GM19351 (cell line): Measurements from ENCODE around the gene MAPK11.
A peak's percentile ranks its signal among the peaks of the same experiment; 100 is the strongest.

Source experiments
- ATAC-seq: cut with Tn5 transposase; IDR thresholded peaks from one replicate; pipeline ENCODE4 v1.9.1; 2021; ENCODE audit warnings: mild to moderate bottlenecking, moderate library complexity; ENCODE audit not compliant: unreplicated experiment

The MAPK11 gene

DNA sequence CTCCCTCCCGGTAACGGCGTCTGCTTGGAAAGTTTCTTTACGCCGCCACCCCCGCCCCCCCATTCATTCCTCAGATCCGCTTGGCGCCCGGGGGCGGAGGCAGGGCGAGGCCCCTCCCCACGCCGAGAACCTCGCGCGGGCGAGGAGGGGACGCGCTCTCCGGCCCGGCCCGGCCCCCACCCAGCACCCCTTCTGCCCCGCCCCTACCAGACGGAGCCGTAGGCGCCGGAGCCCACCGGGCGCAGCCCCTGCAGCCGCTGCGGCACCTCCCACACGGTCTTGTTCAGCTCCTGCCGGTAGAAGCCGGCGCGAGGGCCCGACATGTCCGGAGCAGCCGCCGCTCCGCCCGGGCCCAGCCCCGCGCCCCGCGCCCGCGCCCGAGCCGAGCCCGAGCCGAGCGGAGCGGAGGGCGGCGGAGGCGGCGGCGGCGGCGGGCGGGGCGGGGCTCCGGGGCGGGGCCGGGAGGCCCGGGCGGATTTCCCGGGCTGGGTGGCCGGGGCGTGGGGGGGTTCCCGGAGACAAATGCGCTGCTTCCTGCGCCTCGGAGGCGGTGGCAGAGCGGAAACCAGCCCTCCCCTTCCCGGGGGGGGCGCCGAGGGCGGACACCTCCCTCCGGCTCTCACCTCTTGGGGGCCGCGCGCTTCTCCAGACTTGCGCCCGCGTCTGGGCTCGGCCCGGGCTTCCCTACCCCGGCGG lies at the start of gene MAPK11:
MAPK11 (minus strand) TSS at position 411 of the 696 bp plus-strand sequence; CDS start at position 323, 88 bp downstream.
- ATAC-seq = no peak

GRCh38 chr22:50319503-50319951 lies 49.3 kb upstream of the MAPK11 start:
- no peak for ATAC-seq

DNA sequence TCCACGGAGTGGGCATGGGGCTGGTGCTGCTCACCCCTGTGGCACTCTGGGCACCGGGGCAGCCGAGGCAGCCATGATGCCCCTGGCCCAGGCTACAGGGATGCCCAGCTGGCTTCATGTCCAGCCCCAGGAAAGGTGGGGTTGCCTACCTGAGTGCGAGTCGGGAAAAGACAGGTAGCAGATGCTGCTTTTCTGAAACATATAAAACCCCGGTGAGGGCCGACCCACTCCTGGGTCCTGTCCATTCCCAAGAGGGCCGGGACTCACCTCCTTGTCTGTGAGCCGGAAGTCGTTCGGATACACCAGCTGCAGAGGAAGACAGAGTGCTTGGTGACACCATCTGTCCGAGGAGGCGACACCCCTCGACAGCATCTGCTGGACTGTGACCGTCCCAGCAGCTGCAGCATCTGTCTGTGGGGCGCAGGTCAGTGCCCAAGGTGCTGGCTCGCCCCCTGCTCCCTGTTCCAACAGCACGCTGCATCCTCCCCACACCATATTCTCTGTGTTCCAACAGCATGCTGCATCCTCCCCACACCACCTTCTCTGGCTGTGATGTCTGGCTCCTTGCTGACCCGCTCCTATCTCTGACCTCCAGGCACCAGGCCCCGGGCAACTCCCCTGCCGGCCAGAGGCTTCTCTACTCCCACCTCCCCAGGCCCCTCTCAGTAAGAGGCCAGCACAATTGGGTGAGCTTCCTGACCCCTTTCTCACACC lies 48.7 kb upstream of the MAPK11 start:
- ATAC-seq = no peak

DNA sequence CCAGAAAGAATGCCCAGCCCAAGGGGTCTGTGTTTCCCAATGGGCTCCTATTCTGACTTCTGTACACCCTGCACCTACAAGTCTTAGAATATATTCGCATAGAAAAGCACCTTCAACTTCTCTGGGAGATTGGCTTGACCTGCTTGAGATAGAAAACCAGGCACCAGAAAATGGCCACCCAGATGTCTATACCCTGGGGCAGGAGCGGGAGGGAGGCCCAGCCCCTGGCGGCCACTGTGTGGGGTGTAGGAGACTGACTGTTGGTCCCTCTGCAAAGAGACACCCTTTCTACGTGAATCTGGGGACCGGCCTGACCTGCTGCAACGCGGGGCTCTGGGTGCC lies 48.1 kb upstream of the MAPK11 start:
- no peak for ATAC-seq

DNA sequence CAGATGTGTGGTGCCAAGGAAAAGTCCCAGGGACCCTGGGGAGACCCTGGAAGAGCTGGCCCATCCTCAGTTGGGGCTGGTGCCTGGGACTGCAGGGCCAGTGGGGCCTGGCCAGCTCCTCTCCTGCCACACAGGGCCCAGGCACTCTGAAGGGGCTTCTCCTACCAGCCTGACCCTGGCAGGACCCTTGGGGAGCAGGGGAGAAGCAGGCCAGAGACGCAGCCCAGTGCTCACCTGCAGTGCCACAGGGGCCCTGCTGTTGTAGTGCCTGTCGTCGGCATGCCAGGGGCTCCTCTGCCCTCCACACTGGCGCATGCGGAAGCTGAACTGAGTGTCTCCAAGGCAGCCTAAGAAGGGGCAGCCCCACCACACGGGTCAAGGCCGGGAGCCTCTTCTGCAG lies 47.5 kb upstream of the MAPK11 start:
- ATAC-seq = no peak

DNA sequence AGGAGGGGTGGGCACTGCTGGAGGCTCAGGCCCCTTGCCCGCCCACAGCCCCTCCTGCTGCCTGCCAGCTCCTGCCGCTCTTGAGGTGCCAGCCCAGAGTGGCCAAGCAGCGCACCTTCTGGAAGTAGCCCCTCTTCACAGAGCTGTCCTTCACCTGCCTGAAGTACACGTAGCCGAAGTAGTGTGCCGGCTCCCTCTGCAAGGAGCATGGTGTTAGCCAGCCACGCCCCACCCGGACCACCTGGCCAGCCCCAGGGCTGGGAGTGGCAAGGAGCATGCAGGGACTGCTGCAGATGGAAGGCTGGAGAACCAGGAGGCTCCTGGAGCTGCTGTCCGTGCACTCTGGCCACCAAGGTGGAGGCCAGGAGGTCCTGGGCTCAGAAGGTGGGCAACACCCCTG lies 47.0 kb upstream of the MAPK11 start:
- ATAC-seq = no peak

GRCh38 chr22:50316114-50317065 lies 46.2 kb upstream of the MAPK11 start:
- no peak for ATAC-seq

DNA sequence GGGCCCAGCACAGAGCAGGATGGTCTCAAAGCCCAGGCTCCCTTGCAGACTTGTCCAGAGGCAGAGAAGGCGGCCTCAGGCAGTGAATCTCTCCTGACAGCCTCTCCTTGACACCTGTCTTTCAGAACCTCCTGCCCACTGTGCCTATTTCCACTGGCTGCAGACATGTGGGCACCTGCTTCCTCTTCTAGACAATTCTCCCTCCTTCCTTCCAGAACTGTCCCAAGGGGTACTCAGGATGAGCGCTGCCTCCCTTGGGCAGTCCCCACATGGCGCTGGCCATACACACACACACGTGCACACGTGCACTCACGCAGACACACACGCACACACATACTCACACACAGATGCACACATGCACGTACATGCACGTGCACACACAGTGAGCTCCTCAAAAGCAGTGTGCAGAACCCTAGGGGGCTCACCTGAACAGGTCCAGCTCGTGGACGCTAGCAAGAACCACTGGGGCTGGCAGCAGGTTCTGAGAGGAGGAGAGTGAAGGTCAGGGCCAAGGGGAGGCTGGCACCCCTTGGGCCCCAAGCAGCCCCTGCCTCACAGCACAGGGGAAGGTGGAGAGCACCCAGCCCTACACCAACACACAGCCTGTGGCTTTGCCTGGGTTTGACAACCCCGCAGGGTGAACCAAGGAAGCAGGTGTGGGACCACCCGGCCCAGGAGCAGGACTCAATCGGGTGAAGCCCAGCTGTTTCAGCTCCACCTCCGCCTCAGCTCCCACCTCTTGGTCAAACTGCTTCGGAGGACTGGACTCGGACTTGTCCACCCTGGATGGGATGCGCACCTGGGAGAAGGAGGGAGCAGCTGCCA lies 45.3 kb upstream of the MAPK11 start:
- ATAC-seq = no peak

DNA sequence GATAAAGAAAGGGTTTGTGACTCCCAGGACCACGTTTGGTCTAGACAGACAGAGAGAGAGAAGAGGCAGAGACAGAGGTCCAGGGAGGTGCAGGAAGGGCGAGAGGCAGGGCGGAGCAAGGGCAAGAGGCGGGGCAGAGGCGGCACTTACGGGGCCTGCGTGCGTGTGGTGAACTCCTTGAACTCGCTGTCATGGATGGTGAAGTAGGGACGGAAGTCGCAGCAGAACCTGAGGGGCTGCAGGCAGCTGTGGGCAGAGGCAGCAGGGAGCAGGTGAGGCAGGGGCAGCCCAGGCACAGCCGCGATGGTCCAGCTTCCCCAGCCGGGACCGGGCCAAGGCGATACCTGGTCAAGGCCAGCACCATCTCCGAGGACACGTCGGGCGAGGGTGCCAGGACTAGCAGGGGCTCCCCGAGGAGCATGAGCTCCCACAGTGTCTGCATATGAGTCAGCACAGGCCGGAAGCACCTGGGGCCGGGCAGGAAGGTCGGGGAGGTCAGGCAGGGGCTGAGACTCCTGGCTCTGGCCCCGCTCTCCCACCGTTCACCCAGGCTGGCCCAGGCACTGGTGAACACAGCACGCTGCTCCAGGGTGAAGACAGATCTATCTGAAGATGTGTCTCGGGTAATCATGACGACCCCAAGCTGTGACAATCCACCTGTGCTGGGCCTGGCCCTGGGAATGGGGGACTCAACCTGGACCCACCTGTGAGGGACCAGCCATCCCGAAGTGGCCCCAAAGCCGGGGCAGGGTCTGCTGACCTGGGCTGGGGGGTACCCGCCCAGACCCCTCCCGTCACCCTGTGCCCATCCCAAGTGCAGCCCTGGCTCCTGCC lies 44.5 kb upstream of the MAPK11 start:
- peak; percentile 83 for ATAC-seq

- no peak for ATAC-seq
Observed at GRCh38 chr22:50314081-50314454, 43.9 kb upstream of the MAPK11 start.

DNA sequence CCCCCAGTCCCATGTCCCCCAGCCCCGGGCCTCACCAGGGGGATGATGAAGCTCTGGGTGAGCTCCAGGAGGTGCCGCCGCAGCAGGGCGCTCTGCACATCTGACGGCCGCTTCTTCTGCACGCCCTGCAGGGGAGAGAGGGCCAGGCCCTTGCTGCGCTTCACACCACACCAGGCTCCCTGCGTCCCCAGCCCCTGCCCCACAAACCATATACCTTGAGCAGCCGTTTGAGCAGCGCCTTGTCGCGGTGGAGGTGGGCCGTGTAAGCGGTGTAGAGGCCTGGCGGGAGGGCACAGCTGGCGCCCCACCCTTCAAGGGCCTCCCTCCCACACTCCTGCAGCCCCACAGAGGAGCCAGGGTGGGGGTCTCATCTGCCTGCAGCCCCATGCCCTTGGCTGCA lies 43.4 kb upstream of the MAPK11 start:
- ATAC-seq = no peak

DNA sequence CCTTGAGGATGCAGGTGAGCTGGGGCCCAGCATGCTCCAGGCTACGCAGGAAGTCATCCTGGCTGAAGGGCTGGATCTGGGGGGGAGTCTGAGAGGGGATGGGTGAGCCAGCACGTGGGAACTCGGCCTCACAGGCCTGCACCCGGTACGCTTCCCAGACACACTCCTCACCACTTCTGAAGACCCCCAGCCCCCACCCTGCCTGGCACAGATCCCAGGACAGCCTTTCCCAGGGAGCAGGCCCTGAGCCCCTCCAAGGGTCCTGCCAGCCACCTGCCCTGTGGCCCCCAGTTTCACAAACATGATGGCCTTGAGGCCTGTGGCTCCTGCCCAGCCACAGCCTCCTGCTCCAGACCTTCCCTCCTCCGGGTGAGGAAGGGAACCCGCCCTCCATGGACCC lies 42.8 kb upstream of the MAPK11 start:
- no peak for ATAC-seq

- ATAC-seq = no peak
Observed at GRCh38 chr22:50312371-50312770, 42.2 kb upstream of the MAPK11 start.

GRCh38 chr22:50311606-50312351 lies 41.6 kb upstream of the MAPK11 start:
- no peak for ATAC-seq

GRCh38 chr22:50310949-50311444 lies 40.8 kb upstream of the MAPK11 start:
- ATAC-seq = no peak

DNA sequence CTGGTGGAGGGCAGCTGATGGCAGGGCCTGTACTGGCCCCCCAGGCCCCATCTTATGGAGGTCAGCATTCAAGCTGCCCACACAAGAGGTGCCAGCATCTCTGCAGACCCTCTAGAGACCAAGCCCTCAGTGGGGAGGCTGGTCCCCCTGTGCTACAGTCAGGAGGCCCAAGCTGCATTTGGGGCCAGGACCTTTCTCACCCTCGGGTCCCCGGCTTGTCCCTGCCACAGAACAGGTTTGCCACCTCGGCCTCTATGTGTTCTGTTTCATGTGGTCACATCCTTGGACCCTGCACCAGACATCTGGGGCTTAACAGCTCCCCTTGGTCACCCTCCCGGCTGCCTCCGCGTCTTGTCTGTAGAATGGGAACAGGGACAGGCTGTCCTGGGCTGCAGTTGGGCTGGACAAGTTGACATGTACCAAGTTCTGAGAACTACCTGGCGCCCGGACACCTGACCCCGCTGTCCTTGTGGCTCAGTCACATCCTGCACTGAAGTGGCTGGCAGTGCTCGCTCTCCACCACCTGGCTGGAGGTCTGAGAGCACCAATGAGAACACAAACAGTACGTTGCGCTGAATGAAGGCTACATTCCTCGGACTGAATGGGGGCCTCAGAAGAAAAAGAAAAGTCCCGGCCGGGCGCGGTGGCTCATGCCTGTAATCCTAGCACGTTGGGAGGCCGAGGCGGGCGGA lies 40.0 kb upstream of the MAPK11 start:
- no peak for ATAC-seq

DNA sequence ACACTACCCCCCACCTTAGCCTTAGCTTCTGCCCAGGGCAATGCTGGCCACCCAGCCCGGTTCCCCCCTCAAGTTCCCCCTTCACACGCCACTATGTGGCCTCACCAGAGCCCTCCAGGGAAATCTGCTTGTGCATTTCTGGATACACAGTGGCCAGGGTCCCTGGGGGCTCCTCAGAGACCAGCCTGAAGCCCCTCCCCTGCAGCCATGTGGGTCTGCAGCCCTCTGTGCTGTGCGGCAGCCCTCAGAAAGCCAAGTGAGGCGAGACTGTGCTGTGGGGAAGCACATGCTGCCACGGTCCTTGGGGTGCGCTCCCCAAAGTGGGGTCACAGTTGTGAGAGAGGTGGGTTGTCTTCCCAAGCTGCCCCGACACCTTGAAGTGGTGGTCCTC lies 39.4 kb upstream of the MAPK11 start:
- ATAC-seq = no peak

DNA sequence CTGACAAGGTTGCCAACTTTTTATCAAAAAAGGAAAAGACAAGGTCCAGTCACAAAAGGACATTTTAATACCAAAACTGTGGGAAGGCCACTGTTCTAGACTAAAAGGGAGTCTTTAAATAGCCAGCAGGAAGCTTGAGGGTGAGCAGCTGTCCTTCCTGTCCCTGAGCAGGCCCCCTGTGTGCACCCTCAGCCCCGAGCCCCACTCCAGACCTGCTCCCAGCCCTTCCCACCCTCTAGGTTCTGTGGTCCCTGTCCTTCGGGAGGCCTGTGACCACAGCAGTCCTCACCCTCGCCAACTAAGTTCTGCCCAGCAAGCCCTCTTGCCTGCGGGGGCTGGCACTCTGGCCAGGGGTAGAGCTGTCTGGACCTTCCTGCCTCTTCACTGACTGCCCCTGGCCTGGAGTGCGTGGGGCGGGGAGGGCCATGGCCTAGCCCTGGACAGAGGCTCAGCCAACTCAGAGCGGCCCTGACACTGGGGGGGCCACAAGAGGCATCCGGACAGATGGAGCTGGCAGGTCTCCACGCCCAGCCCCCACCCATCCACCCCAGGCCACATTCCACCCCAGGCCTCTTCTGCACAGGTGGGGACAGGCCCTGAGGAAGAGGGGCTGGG lies 38.9 kb upstream of the MAPK11 start:
- no peak for ATAC-seq
